ENCODE measurements around the gene FGD4.
"Not testable (repeated sequence)": the region's sequence is repeated elsewhere in the genome, so short reads cannot be mapped to it uniquely, and the experiment has no call there.

The FGD4 gene

GRCh38 chr12:32559434-32559833 is 160.1 kb downstream of the FGD4 start:
- no peaks in the 10 kb centered on the region for H3K79me2 ChIP-seq (ENCODE audit: insufficient read depth, low read length)
- H3K4me2 ChIP-seq (ENCODE audit: low read depth, low read length, poor library complexity, severe bottlenecking), result no peak overlapping the region
- TF ChIP-seq EZH2phosphoT487 (IDR thresholded peaks at IDR 0.05; ENCODE audit: borderline replicate concordance) (no peak), CTCF (conservative IDR thresholded peaks at IDR 0.05; ENCODE audit: low read length) (no peak)
- no peaks in the 10 kb centered on the region for H3K4me1 ChIP-seq (ENCODE audit: insufficient read depth, low read length, poor library complexity, severe bottlenecking)
- no peaks in the 10 kb centered on the region for H3F3A ChIP-seq (ENCODE audit: low read depth)
- H3K9me3 ChIP-seq (ENCODE audit: insufficient read depth, low read depth, low read length), result no peaks in the 10 kb centered on the region
- no peaks in the 10 kb centered on the region for H4K20me1 ChIP-seq (ENCODE audit: insufficient read depth, low read length, poor library complexity, severe bottlenecking)
- no peak overlapping the region for H3K9ac ChIP-seq (ENCODE audit: low read depth, low read length, poor library complexity, severe bottlenecking)
- H3K36me3 ChIP-seq (ENCODE audit: insufficient read depth, low read length), result no peaks in the 10 kb centered on the region
- H2AFZ ChIP-seq (ENCODE audit: low read length), result no peak overlapping the region
- no peak overlapping the region for H3K4me3 ChIP-seq (ENCODE audit: low read length, poor library complexity, severe bottlenecking)
- no peaks in the 10 kb centered on the region for H3K27me3 ChIP-seq (ENCODE audit: insufficient read depth, low read length, poor library complexity, severe bottlenecking)
- no peaks in the 10 kb centered on the region for H3K9me2 ChIP-seq (replicated peaks; ENCODE audit: low read depth, low read length)

- Histone ChIP-seq H3K79me2 (ENCODE audit: insufficient read depth, low read length) (no peaks in the 10 kb centered on the region), H3K36me3 (ENCODE audit: insufficient read depth, low read length) (no peaks in the 10 kb centered on the region), H3K4me3 (ENCODE audit: low read length, poor library complexity, severe bottlenecking) (no peak overlapping the region), H3K9ac (ENCODE audit: low read depth, low read length, poor library complexity, severe bottlenecking) (no peak overlapping the region), H3K9me2 (replicated peaks; ENCODE audit: low read depth, low read length) (no peaks in the 10 kb centered on the region), H3K27me3 (ENCODE audit: insufficient read depth, low read length, poor library complexity, severe bottlenecking) (no peaks in the 10 kb centered on the region), H3K4me2 (ENCODE audit: low read depth, low read length, poor library complexity, severe bottlenecking) (no peak overlapping the region), H3F3A (ENCODE audit: low read depth) (no peaks in the 10 kb centered on the region), H2AFZ (ENCODE audit: low read length) (no peak overlapping the region), H3K4me1 (ENCODE audit: insufficient read depth, low read length, poor library complexity, severe bottlenecking) (no peaks in the 10 kb centered on the region), H3K9me3 (ENCODE audit: insufficient read depth, low read depth, low read length) (no peaks in the 10 kb centered on the region), H4K20me1 (ENCODE audit: insufficient read depth, low read length, poor library complexity, severe bottlenecking) (no peaks in the 10 kb centered on the region)
- TF ChIP-seq EZH2phosphoT487 (IDR thresholded peaks at IDR 0.05; ENCODE audit: borderline replicate concordance), result no peak
- no peak for TF ChIP-seq CTCF (conservative IDR thresholded peaks at IDR 0.05; ENCODE audit: low read length)
Measured at GRCh38 chr12:32560520-32560919, 161.2 kb downstream of the FGD4 start.

DNA sequence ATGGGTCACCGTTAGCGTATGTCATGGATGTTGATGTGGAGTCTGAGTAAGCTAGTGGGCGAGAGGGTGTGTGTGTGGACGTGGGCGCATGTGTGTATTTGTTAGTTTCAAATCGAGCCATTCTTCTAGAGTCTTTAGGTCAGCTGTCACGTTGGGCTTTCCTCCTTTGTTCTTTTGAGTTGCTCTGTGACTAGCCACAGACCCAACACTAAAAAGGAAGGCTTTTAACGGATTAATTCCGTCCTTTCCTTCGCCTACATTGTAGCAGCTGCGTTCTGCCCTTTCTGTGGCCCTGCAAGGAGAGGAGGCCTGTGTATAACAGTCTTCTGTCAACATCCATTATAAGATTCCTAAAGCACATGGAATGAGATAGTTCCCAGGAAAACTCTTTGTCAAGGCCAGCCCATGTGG is 162.6 kb downstream of the FGD4 start:
- Histone ChIP-seq H3K4me2 (ENCODE audit: low read depth, low read length, poor library complexity, severe bottlenecking) (no peak overlapping the region), H3K4me3 (ENCODE audit: low read length, poor library complexity, severe bottlenecking) (no peak overlapping the region), H3F3A (ENCODE audit: low read depth) (no peaks in the 10 kb centered on the region), H3K4me1 (ENCODE audit: insufficient read depth, low read length, poor library complexity, severe bottlenecking) (peaks cover 7% of the 10 kb centered on the region), H3K9ac (ENCODE audit: low read depth, low read length, poor library complexity, severe bottlenecking) (no peak overlapping the region), H3K36me3 (ENCODE audit: insufficient read depth, low read length) (no peaks in the 10 kb centered on the region), H3K9me3 (ENCODE audit: insufficient read depth, low read depth, low read length) (no peaks in the 10 kb centered on the region), H2AFZ (ENCODE audit: low read length) (no peak overlapping the region), H4K20me1 (ENCODE audit: insufficient read depth, low read length, poor library complexity, severe bottlenecking) (no peaks in the 10 kb centered on the region), H3K27me3 (ENCODE audit: insufficient read depth, low read length, poor library complexity, severe bottlenecking) (no peaks in the 10 kb centered on the region), H3K79me2 (ENCODE audit: insufficient read depth, low read length) (no peaks in the 10 kb centered on the region), H3K9me2 (replicated peaks; ENCODE audit: low read depth, low read length) (no peaks in the 10 kb centered on the region)
- TF ChIP-seq EZH2phosphoT487 (IDR thresholded peaks at IDR 0.05; ENCODE audit: borderline replicate concordance), result no peak
- TF ChIP-seq CTCF (conservative IDR thresholded peaks at IDR 0.05; ENCODE audit: low read length), result no peak

DNA sequence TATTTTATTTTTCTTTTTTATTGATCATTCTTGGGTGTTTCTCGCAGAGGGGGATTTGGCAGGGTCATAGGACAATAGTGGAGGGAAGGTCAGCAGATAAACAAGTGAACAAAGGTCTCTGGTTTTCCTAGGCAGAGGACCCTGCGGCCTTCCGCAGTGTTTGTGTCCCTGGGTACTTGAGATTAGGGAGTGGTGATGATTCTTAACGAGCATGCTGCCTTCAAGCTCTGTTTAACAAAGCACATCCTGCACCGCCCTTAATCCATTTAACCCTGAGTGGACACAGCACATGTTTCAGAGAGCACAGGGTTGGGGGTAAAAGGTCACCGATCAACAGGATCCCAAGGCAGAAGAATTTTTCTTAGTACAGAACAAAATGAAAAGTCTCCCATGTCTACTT is 163.1 kb downstream of the FGD4 start:
- peaks cover 12% of the 10 kb centered on the region for H3K4me1 ChIP-seq (ENCODE audit: insufficient read depth, low read length, poor library complexity, severe bottlenecking)
- H3K79me2 ChIP-seq (ENCODE audit: insufficient read depth, low read length); H3K9me2 ChIP-seq (replicated peaks; ENCODE audit: low read depth, low read length); H3K9ac ChIP-seq (ENCODE audit: low read depth, low read length, poor library complexity, severe bottlenecking); H3K9me3 ChIP-seq (ENCODE audit: insufficient read depth, low read depth, low read length); H3K4me3 ChIP-seq (ENCODE audit: low read length, poor library complexity, severe bottlenecking); H3K36me3 ChIP-seq (ENCODE audit: insufficient read depth, low read length); H4K20me1 ChIP-seq (ENCODE audit: insufficient read depth, low read length, poor library complexity, severe bottlenecking); H2AFZ ChIP-seq (ENCODE audit: low read length); H3F3A ChIP-seq (ENCODE audit: low read depth); H3K27me3 ChIP-seq (ENCODE audit: insufficient read depth, low read length, poor library complexity, severe bottlenecking); H3K4me2 ChIP-seq (ENCODE audit: low read depth, low read length, poor library complexity, severe bottlenecking): not testable (repeated sequence)
